Stimulated activated CD4-positive, alpha-beta T cell treated with anti-CD3 and anti-CD28 coated beads, TNF-alpha, amount 100 ng/mL, for 48 hours (primary cell): ENCODE data around the gene KRT12.
"Not testable (repeated sequence)": the region's sequence is repeated elsewhere in the genome, so short reads cannot be mapped to it uniquely, and the experiment has no call there.

ENCODE experiments used
- DNase-seq, 3 donors: peaks; one replicate each; pipeline ENCODE4 v3.0.0-alpha.2; 2020; ENCODE audit warnings: low read depth in 3 of 3

The KRT12 gene

DNA sequence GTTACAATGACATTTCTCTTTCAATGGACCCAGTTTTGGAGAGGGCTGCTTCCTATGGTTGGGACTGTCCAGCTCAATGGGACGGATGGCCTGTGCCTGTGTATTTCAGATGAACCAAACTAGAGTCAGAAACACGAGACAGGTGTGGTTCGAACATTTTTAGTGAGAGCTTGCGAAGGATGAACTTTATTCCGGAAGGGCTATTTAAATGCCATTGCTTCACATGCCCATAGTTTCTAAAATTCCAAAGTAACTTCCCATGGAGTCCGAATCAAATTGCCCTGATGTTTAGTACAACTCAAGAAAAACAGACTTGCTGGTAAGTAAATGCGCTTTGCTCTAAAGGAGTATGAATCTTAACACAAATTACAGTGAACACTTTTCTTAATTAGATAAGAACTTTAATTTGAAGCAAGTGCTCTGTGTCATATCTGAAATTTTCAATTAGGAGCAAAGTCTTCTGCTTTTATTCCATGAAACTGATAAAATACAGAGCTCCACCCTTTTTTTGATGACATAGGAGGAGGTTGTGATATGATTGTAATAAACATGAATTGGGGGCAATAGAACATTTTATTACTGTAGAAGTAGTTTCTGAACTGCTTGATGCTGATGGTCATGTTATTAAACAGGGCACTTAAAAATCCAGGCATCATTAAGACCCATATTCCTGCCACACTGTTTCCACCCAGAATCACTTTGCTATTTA, 16.8 kb upstream of the KRT12 start:
- no peak for DNase-seq

DNA sequence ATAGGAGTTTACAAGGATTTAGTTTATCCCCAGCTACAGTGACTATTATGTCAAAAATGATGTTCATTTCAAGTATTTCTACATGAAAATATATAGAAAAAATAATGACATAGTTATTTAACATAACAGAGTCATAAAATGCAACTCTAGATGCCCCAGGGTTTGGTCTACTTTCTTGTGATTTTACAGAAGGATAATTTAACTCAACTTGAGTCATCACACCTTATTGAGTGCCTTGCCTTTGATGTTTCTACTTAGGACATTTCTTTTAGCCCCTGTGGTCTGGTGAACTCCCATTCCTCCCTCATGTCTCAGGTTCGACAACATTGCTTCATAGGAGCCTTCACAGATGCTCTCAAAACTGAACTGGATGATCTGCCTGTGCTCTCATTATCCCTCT, 16.0 kb upstream of the KRT12 start:
- DNase-seq = no peak

DNA sequence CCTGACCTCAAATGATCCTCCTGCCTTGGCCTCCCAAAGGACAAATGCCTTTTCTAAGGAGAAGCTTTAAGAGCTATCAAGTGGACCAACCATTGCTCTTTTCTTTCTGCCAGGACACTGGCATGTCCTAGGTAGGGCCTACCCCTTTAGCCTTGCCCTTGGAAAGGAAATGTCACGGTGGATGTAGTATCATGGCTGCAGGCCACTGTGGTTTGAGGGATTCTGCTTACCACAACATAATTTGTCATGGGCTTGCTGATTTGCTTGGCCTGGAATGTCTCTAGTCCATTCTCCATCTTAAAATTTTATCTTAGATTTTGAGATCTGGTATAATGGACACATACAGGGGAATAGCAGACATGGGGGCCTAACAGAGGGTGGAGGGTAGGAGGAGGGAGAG, 12.0 kb upstream of the KRT12 start:
- no peak for DNase-seq

GRCh38 chr17:40878044-40878443, 11.0 kb upstream of the KRT12 start:
- no peak for DNase-seq

- no peak for DNase-seq
Observed at GRCh38 chr17:40873801-40874200, 6.8 kb upstream of the KRT12 start.

DNA sequence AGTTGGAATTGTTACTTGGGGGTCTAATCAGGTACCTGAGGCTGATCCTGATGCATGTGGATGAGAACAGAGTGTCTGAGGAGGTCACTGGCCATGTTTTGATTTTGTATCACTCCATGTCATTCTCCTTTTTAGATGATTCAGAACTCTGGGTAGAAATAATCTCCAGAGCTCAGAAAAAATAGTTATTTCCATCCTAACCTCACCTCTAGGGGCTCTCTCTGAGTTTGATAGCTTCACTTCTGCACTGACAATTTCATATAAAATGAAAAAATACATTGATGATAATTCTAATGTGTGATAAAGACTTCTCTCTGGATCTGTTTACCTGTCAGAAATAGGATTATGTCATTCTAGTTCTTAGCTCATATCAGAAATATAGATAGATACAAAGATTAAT, 6.2 kb upstream of the KRT12 start:
- no peak for DNase-seq

DNA sequence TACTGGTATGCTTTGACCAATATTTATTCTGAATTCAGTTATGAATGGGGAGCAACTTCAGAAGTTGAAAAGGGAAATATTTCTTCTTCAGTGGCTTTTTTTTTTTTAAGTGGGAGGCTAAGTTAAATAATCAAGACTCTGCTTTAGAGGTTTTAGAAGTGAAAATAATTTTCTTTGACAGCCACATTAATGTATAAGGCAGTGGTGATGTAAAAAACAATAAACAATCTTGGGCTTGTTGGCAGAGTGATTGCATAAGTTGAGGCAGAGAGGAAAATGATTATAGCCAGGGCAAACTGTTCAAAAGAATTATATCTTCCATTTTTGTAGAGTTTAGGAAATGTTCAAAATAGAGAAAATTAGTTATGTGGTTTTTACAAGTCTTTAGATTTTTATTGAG, 5.4 kb upstream of the KRT12 start:
- DNase-seq = no peak

DNA sequence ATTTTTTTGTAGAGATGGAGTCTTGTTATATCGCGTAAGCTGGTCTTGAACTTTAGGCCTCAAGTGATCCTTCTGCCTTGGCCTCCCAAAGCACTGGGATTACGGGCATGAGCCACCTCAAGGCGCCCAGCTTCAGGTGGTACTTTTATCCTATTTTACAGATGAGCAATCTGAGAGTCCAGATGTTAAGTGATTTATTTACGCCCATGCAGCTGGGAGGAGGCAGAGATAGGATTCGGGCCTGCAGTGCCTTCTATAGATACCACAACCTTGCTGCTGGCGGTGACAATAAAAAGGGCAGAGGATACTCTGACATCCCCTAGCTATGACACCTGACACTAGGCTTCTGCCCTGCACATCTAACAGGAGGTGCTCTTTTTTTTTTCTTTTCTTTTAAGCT, 4.3 kb upstream of the KRT12 start:
- DNase-seq = no peak

DNA sequence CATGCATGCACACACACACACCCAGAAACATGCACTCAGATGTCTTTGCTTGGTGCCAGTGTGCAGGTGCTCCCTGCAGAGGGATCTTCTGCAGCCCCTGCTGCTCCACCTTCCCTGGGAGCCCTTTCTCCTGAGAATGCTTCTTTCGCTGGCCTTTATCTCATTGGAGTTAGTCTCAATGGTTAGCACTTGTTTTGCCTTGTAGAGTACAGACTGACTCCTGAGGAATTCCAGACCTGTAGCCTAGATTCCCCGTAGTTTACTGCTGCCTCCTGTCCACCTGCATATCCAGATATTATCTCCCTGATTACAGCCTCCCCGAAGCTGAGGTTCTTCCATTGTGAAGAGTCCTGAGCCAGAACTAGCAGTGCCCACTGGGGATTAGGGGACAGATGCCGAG, 3.1 kb upstream of the KRT12 start:
- DNase-seq = no peak

DNA sequence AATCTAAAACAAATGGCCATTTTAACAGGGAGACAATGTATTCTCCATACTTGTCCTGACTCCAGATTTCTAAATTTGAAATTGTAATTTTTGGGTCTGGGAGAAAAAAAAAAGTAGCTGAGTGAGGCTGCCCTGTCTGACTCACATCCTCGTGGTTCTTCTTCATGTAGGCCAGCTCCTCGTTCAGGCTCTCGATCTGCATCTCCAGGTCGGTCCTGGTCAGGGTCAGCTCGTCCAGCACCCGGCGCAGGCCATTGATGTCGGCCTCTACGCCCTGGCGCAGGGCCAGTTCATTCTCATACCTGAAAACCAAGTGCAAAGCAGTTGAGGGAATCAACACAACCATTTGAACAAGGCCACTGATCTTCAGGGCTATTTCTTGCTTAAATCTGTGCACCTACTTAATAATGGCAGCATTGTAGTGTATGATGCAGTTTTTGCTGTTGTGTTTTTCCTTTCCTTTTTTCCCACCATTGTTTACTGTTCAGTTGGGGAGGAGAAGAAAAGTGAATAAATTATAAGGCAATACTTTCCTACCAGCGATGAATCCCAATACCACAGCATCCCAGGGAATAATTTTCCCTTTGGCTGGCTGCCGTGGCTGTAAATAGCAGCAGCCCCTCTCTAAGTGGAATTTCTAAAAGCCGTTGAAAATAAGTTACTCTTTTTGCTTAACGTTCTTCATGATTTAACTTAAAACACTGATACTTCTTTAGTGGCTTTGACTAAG, 2.2 kb downstream of the KRT12 start:
- no peak for DNase-seq

GRCh38 chr17:40862985-40863733, 3.9 kb downstream of the KRT12 start:
- no peak for DNase-seq

- DNase-seq = no peak
Observed at GRCh38 chr17:40859536-40859935, 7.5 kb downstream of the KRT12 start.

DNA sequence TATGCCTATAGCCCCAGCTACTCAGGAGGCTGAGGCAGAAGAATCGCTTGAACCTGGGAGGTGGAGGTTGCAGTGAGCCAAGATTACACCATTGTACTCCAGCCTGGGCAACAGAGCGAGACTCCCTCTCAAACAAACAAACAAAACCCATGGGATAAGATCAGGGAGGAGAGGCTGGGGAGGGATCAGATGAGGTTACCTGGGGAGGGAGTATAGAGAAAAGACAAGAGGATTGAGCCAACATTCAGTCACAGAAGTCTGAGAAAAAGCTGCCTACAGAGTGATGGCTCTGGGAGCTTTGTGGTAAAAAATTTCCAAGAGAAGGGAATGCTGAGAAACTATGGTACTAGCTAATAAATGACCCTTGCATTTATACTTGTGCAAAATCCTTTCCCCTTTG, 8.4 kb downstream of the KRT12 start:
- not testable (repeated sequence) for DNase-seq

DNA sequence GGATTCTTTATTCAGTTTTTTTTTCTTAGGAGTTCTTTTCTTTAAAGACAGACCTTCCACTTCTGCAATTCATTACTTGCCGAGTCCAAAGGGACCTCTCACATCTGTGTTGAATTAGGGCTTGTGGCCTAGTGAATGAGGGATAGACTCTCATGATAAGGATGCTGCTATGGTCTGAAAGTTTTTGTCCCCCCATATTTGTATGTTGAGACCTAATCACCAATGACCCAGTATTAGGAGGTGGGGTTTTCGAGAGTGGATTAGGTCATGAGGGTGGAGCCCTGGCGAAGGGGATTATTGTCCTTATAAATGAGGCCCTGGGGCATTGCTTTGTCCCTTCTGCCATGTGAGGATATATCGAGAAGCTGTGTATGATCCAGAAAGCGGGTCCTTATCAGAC, 9.5 kb downstream of the KRT12 start:
- DNase-seq = no peak

- no peak for DNase-seq
Observed at GRCh38 chr17:40854175-40854814, 12.7 kb downstream of the KRT12 start.

GRCh38 chr17:40852364-40852763, 14.7 kb downstream of the KRT12 start:
- no peak for DNase-seq

- DNase-seq = no peak
Observed at GRCh38 chr17:40850293-40850972, 16.6 kb downstream of the KRT12 start.

DNA sequence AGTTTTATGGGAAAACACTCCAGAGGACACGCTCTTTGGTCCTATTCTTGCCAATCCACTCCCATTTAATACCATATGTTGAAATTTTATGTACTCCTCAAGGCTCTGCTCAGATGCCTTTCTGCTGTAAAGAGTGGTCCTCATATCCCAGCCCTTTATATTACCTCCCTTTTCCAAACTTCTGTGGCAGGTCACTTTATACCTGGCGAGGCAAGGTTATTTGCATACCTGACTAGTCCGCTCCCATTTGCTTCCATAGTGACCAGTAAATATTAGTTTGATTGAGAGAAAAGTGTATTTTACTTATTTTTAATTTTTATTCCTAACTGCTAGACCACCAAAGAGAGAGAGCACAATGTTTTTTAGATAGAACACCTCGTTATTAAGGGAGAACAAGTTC, 17.3 kb downstream of the KRT12 start:
- DNase-seq = no peak

DNA sequence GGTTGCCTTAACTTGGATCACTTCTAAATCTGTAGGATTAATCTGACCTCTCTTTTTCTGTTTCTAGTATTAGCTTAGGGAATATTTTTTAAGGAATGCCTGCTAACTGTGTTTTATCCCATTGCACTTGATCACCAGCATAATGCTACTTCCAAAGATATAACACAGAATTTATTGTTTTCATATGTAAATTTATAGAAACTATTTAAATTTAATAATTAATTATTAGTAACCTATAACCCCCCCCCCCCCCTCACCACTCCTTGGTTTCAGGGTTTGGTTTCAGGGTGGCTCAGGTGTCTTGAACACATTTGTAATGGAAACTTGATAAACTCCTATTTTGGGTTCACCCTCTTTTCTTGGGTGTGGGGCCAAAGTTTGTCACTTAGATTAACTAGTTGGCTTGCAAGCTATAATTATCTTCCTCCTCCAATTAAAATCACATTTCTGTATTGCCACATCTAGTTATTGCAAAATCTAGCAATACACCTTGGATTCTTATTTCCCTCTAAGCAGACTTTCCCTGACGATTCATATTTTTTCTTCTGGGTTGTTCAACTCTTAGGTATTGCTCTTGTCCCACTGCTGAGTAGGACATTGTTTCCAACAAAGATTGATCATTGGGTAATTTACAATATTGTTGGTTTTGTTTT, 18.3 kb downstream of the KRT12 start:
- DNase-seq = no peak

DNA sequence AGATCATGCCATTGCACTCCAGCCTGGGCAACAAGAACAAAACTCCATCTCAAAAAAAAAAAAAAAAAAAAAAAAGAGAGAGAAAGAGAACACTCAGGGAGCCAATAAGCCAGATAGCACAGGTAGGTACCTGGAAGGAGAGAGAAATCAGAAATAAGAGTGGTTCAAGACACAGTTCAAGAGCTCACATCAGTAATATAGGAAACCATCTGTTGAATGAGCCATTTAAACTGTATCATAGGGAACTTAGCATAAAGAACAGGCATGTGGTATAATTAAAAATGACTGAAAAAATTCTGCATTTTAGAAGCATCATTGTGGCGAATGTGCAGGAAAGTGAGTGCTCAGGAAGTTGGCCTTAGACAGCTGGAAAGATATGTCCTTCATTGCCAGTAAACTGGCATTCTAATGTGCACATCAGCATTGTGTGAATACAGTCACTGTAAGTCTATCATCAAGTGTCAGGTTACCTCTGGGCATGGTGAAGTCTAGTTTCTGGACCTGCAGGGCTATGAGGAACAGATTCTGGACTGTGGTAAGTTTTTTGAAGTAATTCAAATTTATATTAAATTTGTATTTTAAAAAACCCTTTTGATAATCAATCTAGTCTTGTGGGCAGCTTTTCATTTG, 20.4 kb downstream of the KRT12 start:
- no peak for DNase-seq

- no peak for DNase-seq
Observed at GRCh38 chr17:40844671-40845107, 22.3 kb downstream of the KRT12 start.
